GM19351 (cell line): Measurements from ENCODE around the gene ABLIM3.

ENCODE experiments used
- ATAC-seq: cut with Tn5 transposase; IDR thresholded peaks from one replicate; pipeline ENCODE4 v1.9.1; 2021; ENCODE audit warnings: mild to moderate bottlenecking, moderate library complexity; ENCODE audit not compliant: unreplicated experiment

Gene ABLIM3

DNA sequence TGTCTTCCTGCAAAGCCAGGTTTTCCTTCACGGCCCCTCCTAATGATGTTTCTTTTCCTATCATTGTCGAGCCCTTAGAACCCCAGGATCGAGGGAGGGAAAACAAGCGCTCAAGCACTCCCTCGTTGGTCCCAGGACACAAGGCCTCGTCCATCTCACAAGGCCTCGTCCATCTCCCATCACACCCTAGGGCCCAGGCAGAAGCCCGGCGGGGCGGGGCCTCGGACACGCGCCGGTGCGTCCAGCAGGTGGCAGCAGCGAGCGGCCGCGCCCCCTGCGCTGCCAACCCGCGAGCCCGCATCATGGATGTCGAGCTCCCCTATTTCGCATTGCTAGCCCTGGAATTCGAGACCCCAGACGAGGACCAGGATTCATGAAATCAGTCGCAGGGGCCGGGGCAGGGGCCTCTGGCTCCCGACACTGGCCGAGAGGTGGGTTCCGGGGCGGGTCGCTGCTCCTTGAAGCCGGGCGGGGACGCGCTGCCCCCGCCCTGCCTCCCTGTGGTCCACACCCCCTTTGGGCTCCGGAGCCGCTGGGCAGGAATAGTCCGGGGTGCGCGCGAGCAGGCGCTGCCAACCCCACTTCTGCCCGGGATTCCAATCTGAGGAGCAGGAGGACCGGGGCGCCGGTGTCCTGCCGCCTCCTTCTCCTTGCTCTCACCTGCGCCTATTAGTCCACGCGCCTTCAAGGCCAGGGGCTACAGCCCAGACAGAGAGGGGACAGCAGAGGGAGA lies at the start of gene ABLIM3:
TSS of gene ABLIM3 (plus strand) at position 270 of the 733 bp plus-strand sequence. CDS start 603 bp downstream, outside the sequence.
- peak; percentile 93 for ATAC-seq

DNA sequence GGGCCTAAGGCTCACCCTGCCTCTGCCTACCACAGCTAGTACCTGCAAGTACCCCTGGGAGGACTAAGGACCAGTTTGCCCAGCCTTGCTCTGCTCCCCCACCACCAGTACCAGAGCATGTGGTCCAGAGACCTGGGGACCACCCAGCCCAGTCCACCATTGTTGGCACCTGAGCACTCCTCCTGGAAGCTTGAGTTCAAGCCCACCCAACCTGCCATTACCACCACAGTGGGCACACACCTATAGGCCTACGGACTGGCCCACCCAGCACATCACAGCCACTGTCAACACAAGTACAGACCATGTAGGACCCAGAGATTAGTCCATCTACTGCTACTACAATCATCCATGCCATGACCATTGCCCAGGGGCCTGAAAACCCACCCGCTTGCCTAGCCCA lies 47.7 kb upstream of the ABLIM3 start:
- ATAC-seq: no peak

DNA sequence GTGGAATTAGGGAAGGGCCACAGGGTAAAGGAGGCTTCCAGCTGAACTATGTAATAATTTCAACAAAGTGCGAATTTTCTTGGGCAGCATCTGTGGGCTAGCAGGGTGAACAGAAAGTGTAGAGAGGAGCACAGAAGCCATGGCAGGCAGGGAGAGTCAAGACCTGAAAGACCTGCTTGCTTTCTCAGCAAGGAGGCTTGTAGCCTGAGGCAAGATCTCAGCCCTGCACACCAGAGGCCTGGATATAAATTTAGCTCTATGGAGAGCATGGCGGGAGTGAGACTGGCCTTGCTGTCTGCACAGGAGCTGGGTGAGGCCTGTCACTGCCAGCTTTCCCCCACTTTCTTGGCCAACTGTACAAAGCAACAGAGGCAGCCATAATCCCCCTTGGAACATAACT lies 46.3 kb upstream of the ABLIM3 start:
- ATAC-seq: no peak

DNA sequence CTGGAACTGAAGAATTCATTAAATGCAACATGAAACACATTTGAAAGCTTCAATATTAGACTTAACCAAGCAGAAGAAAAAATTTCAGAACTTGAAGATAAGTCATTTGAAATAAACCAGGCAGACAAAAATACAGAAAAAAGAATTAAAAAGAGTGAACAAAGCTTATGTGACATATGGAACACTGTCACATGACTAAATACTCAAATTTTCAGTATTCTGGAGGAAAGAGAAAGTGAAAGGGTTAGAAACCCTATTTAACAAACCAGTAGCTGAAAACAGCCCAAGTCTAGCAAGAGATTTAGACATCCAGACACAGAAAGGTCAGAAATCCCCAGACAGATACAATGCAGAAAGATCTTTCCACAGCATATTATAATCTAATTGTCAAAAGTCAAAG lies 41.4 kb upstream of the ABLIM3 start:
- no peak for ATAC-seq

DNA sequence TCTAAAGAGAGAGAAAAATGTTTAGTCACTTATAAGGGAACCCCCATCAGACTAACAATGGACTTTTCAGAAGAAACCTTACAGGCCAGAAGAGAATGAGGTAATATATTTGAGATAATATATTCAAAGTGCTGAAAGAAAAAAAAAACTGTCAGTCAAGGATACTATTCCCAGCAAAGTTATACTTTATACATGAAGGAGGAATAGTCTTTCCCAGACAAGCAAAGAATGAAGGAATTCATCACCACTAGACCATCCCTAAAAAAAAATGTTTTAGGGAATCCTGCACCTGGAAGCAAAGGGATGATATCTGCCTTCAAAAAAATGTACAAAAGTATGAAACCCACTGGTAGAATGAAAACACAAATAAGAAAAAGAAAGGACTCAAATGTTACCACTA lies 41.0 kb upstream of the ABLIM3 start:
- no peak for ATAC-seq

DNA sequence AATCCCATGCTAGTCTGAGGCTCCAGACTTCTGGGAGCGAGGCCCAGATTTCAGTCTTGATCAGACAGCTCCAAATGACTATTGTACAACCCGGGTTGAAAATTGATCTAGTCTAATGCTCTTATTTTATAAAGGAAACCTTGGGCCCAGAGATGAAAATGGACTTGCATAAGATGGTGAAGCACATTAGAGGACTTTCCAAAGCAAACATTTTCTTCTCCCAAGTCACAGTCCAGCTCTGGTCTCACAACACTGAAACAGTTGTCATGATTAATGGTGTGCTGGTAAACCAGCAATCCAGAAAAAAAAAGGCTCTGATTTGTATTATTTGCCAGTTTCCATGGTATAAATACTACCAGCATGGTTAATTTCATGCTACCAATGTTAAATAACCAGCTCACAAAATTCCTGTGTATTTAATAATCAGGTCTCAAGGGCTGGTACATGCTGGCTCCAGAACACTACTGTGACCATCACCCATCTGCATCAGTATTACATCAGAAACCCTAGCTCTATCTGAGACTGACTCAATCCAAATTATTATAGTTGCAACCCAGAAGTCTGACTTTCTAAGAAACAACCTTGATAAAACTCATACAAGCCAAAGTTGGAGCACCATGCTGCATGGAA lies 32.5 kb upstream of the ABLIM3 start:
- ATAC-seq: no peak

DNA sequence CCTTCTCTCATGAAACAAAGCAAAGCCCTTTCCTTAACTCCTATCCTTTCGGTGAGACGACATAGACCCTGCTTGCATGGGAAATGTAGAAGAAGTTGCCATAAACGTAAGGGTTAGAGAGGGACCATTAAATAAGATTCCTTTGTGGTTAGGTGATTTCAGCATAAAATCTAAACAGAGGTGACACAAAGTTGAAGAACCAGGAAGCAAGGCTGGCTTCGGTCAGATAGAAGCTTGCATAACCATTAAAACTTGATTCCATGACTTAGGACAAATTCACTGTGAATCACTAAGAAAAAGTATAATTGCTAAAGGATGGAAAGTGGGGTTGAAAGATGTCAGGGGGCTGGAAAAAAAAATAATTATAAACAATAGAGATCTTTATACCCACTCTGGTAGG lies 30.9 kb upstream of the ABLIM3 start:
- no peak for ATAC-seq

DNA sequence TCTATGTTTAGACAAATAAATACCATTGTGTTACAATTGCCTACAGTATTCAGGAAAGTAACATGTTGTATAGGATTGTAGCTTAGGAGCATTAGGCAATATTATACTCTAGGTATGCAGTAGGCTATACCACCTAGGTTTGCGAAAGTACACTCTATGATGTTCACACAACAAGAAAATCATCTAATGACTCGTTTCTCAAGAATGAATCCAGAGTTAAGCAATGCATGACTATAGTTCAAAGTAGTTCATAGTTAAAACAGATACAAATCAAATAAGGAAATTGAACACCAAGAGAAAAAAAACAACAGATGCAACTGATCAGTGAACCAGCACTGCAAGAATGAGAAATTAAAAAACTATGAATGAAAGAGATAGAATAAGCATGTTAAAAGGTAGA lies 27.6 kb upstream of the ABLIM3 start:
- ATAC-seq: no peak

DNA sequence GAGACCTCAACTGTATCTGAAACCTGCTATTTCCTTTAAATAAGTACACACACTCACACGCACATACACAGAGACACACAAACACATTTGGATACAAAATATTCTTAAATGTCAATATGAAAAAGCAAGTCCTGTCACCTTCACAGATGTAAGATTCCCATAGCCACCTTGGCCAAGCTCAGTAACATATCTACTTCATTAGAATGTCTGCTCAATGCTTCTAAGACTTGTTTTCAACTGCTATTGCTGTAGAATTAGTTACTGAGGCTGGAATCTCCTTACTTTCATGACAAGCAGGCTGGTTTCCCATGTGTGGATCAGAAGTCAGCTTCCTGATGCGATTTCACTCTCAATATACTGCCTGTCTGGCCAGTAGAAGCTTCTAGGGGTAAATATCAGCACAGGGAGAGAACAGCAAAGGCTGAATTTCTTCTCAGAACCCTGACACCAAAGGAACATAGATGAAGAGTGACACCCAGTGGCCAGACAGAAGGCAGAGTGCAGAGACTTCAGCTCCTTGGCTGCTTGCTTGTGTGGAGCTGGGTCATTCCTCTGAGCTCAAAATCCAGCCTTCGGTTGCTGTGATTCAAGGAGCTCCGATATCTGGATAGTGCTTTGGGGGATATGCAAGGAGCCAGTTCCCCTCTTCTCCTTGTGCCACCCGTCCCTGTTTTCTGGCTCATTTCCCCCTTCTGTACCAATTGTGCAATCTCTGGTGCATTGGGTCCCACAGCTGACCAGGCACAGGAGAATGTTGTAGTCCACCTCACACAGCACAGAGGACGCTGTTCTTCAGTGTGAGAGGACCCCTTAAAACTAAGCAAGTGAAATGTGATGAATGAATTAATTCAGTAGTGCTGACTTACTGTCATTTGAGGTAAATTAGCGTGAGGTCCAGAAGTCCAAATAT lies 26.6 kb upstream of the ABLIM3 start:
- ATAC-seq: peak; percentile 84

DNA sequence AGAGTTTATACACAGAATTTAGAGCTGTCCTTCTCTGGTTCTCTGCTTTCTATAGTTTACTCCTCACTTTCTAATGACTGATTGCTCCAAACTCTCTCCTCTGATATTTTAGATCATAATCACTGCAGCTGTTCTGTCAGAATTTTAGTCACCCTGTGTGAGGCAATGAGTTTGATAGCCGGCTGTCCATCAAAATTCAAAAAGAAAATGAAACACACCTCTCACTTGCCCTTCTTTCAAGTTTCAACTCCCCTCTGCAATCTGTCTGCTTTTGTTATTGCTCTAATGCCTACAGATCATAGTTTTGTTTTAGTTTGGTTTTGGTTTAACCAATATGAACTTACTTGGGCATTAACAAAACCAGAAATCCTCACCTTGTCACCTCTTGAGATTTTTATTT lies 23.3 kb upstream of the ABLIM3 start:
- ATAC-seq: peak; percentile 79

DNA sequence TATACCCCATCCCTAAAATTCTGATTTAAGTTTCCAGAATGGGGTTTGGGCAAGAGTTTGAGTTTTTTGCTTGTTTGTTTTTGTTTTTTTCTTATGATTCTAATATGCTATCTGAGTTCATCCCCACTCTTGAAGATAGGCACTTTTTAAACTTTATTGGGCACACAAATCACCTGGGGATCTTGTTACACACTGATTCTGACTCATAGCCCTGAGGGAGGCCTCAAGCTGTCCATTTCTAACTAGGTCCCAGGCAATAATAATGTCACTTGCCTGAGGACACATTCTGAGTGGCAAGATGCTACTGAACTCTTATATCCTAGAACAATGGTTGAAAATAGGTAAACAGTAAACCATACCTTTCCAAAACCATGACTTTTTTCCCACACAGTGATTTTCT lies 22.8 kb upstream of the ABLIM3 start:
- ATAC-seq: no peak

DNA sequence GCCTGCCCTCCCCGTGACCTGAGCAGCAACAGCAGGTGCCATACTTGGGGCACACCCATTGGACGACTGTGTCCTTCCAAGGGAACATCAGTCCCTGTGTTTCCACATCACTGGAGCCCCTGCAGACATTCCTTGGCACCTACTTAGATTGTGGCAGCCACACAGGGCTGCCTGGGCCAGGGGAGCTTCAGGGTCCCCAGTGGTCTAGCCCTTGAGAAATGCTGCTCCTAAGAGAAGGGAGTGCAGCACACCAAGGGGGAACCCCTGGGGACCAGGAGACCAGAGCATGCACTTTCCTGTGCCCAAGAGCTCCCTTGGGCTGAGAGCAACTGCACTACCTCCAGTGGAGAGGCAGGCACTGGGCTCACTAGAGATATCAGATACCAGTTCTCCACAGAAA lies 20.1 kb upstream of the ABLIM3 start:
- no peak for ATAC-seq

DNA sequence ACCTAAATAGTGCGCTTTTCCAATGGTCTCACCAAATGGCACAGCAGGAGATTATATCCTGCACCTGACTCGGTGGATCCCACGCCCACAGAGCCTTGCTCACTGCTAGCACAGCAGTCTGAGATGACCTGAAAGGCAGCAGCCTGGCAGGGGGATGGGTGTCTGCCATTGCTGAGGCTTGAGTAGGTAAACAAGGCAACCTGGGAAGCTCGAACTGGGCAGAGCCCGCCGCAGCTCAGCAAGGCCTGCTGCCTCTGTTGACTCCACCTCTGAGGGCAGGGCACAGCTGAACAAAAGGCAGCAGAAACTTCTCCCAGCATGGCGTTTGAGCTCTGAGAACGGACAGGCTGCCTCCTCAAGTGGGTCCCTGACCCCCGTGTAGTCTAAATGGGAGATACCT lies 18.1 kb upstream of the ABLIM3 start:
- no peak for ATAC-seq

DNA sequence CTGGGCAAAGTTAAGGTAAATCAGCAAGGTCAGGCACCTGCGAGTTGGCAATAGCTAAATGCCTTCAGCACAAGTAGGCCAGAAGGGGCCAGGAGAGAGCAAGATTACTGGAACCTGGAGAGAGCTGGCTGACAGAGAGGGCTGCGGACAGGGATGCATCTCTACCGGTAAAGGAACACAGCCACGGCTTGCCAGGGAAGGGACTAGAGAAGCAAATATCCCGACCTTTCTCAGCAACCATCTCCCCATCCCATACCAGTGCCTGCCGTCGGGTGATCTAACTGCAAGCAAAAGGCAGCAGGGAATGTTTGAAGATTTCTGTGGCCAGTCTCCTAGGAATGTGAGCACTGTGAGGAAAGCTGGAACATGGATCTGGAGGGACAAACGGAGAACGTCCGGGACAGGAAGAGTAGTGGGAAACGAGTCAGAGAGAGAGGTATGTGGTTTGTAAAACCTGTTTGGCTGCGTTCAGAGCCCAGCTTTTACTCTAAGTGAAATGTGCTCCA lies 15.9 kb upstream of the ABLIM3 start:
- no peak for ATAC-seq

DNA sequence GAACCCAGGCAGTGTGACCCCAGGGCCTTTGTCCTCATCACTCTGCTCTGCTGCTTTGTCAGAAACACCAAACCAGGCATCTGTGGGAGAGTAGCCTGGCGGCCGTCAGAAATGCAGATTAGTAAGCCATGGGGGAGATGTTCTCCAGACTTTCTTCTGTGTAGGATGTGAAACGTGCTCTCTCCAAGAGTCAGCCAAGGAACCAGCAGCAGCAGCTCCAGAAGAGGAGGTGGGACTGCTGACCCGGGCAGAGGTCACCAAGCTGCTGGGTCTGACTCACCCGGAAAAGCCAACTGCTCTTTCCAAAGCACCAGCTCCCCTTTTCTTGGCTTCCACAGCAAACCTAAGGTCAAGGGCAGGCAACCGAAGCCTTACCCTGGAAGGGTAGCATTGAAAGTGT lies 14.4 kb upstream of the ABLIM3 start:
- no peak for ATAC-seq

DNA sequence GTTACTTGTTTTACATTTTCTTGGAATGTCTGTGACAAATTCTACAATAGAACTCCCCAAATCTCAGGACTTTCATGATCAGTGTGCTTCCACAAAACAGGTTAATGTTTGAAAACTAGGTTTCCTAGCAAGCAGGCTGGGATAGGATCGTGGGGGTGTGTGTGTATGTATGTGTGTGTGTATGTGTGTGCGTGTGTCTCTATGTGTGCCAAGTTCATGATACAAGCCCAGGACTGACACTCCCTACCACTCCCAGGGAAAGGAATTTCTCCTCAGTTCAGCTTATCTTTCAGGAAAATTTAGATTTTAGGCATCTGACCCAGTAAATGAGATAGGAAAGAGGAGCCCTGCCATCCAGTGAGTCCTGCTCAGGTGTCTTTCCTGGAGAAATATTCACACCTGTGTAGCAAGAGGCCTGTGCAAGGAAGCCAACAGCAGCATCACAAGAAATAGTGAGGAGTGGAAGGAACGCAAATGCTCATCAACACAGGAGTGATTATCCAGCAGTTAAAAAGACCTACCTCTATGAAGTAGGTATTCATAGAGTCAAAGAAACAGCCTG lies 13.8 kb upstream of the ABLIM3 start:
- ATAC-seq: no peak

DNA sequence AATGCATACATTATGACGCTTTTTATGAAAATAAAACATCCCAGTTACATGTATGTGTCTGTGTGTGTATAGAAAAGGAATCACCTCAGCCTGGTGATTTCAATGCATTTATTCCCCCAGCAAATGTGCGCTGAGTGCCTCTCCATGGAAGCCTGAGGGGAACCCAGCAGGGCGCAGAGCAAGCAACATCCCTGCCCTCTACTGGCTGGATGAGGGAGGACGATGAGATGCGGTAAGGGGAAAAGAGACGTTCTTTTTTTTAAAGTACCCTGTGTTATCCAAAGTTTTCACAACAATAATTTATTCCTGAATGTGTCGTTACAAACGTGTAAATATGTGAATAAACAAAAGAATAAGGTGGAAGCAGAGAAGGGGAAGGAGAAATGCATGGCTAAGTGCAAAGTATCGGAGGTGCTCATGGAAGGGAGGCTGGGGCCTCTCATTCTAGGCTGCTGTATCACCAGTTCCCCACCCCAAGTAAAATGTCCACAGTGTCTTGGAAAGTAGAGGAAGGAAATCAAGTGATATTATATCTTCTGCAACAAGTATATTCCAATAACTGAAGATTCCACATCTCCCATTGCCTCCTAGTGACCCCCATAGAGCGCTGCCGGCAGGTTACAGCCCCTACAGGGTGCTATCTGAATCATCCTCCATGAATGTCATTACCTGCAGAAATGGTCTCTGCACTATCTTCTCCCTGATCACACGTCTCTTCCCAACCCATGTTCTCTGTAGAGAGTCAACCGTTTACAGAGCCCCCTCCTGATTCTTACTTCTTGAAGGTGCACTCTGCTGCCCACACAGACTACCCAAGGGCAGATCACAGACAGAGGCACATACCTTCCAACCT lies 13.0 kb upstream of the ABLIM3 start:
- ATAC-seq: peak; percentile 94

DNA sequence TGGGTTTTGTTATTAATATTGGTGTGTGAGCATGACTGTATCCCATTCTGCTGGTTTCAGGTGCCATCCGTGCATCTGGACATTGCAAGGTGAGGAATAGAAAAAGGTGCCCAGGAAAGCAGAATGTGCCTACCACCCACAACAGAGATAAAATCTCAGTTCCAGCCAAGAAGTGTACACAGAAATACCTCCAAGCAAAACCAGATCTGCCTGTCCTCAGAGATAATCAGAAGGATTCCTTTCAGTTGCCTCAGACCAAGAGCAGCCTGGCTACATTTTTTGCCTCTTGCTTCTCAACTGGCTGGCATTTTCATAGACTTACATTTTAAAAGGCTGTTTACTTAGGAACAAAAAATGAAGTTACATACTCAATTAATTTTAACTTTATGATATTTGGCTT lies 12.1 kb upstream of the ABLIM3 start:
- no peak for ATAC-seq

DNA sequence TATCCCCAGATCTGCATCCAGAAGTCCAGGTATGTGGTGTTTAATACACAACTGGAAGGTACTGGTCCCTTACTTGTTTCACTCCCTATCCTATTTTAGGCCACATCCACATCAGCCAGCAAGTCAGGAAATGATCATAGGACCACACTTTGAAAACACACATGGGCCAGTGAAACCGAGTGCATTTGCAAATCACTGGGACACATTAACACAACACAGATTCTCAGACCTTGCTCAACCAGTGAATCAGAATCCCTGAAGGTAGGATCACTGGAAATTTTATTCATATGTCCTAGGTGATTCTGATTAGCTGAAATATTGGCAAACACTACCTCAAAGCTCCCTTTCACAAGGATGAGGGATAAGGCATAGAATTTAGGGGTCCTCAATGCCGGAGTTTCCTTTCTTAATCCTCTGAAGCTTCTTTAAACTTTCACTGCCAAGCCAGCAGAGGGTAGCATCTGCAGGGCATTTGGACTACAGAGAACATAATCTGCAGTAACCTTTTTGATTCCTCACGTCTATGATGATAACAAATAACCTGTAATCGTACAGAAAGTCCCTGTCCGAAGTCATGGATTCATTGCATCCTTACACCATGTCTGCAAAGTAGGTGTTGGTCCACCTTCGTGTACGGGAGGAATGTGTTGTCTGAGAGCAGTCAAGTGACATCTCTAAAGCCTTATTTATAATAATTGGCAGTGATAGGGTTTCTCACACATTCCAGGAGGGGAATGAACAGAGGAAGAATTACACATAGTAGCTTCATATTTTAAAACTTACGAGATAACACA lies 11.0 kb upstream of the ABLIM3 start:
- no peak for ATAC-seq

DNA sequence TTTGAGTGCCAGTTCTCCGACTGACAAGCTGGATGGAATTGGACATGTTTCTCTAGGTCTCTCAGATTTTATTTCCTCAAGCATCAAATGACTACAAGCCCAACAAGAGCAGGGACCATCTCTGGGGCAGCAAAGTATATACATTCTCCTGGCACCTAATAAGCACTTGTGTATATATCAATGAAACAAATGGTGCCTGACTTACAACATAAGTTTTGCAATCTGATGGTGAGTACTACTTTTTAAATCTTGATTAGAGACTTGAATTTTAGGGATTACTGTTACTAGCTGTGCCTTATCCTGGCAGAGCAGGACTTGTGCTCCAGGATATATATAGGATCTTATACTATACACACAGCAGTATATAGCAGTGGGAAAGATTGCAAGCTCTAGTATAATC lies 8.8 kb upstream of the ABLIM3 start:
- ATAC-seq: no peak
